GM12873 (cell line): Measurements from ENCODE around the gene HPD.

Experiments used
- CTCF ChIP-seq: IDR thresholded peaks from 2 replicates; pipeline ENCODE4 v1.5.1; 2012; ENCODE audit warnings: low read depth, mild to moderate bottlenecking, moderate library complexity, low read length, control low read depth; ENCODE audit not compliant: insufficient read depth; ENCODE audit errors: missing control alignments

HPD gene

GRCh38 chr12:121828826-121829225 is 29.8 kb downstream of the HPD start:
- no peak for TF ChIP-seq CTCF

GRCh38 chr12:121828306-121828705 is 30.4 kb downstream of the HPD start:
- no peak for TF ChIP-seq CTCF

- no peak for TF ChIP-seq CTCF
Measured at GRCh38 chr12:121827351-121828099, 31.1 kb downstream of the HPD start.

- no peak for TF ChIP-seq CTCF
Measured at GRCh38 chr12:121826318-121827150, 32.1 kb downstream of the HPD start.

- no peak for TF ChIP-seq CTCF
Measured at GRCh38 chr12:121825041-121825523, 33.6 kb downstream of the HPD start.

- no peak for TF ChIP-seq CTCF
Measured at GRCh38 chr12:121823727-121824115, 34.9 kb downstream of the HPD start.

- TF ChIP-seq CTCF = no peak
Measured at GRCh38 chr12:121823101-121823726, 35.4 kb downstream of the HPD start.
